Neural cell (in vitro differentiated cells): Measurements from ENCODE around the gene ILF3.

Source experiments
- CTCF ChIP-seq: fragments of 450-650 bp; IDR thresholded peaks from 2 replicates; pipeline ENCODE4 v1.5.1; 2014; ENCODE audit warnings: antibody characterized with exemption, mild to moderate bottlenecking, moderate library complexity; ENCODE audit not compliant: poor library complexity, severe bottlenecking
- EZH2 ChIP-seq: fragments of 200-600, 300-800 bp; shearing (Covaris generic), sonication (generic); IDR thresholded peaks from 2 replicates; pipeline ENCODE4 v1.6.1; 2014; ENCODE audit warnings: antibody characterized with exemption, low read length, borderline replicate concordance, mild to moderate bottlenecking; ENCODE audit not compliant: insufficient read depth, poor library complexity, severe bottlenecking
- POLR2AphosphoS5 ChIP-seq: IDR thresholded peaks from 2 replicates; pipeline ENCODE4 v1.6.1; 2012

- TF ChIP-seq EZH2 (no peak), CTCF (no peak), POLR2AphosphoS5 (peak; percentile 14)
Measured at GRCh38 chr19:10683582-10683981, 29.4 kb downstream of the ILF3 start.
